ENCODE results near the gene MPRIP.

GRCh38 chr17:17086585-17086984, 44.3 kb downstream of the MPRIP start:
- TF ChIP-seq CTCF (IDR thresholded peaks at IDR 0.05; ENCODE audit: borderline replicate concordance, extremely low read depth, low read length, poor library complexity, severe bottlenecking) (no peak), EZH2 (IDR thresholded peaks at IDR 0.05; ENCODE audit: borderline replicate concordance, low read depth, low read length, severe bottlenecking) (no peak)

Data from DND-41 (cell line).